Liver (tissue), 9 donors: ENCODE results near the gene MADD. TPM values are rescaled to one million over a fixed set of nuclear protein-coding genes. Genes with fewer than 3 reads are reported as not detected.

ENCODE experiments used
- DNase-seq: peaks from one replicate; pipeline ENCODE4 v3.0.0-alpha.2; 2017; ENCODE audit warnings: low spot score
- H3K27ac ChIP-seq, 2 donors: one replicate each; pipeline ENCODE4 v1.7.0; 2013; ENCODE audit warnings: inconsistent platforms in 2 of 2, low read length in 2 of 2, control low read depth in 1 of 2, low read depth in 1 of 2, mild to moderate bottlenecking in 1 of 2
- H3K27me3 ChIP-seq, 4 donors: one replicate each; pipeline versions ENCODE4 v1.6.1 to v1.7.0; 2013; ENCODE audit warnings: low read length in 3 of 4, inconsistent platforms in 1 of 4, mild to moderate bottlenecking in 1 of 4, moderate library complexity in 1 of 4; ENCODE audit not compliant: control insufficient read depth in 4 of 4, insufficient read depth in 4 of 4
- H3K36me3 ChIP-seq, 4 donors: one replicate each; pipeline versions ENCODE4 v1.6.1 to v1.7.0; 2013; ENCODE audit warnings: low read length in 3 of 4, mild to moderate bottlenecking in 3 of 4, low read depth in 1 of 4, moderate library complexity in 1 of 4; ENCODE audit not compliant: control insufficient read depth in 4 of 4, insufficient read depth in 3 of 4
- H3K4me1 ChIP-seq, 4 donors: one replicate each; pipeline versions ENCODE4 v1.6.1 to v1.7.0; 2013; ENCODE audit warnings: low read length in 3 of 4, mild to moderate bottlenecking in 3 of 4, moderate library complexity in 1 of 4; ENCODE audit not compliant: control insufficient read depth in 4 of 4, insufficient read depth in 4 of 4
- H3K4me3 ChIP-seq, 3 donors: one replicate each; pipeline versions ENCODE4 v1.6.1 to v1.7.0; 2013; ENCODE audit warnings: low read length in 3 of 3, control low read depth in 1 of 3, low read depth in 1 of 3, mild to moderate bottlenecking in 1 of 3
- H3K9ac ChIP-seq, 2 donors: one replicate each; pipeline ENCODE4 v1.7.0; 2013; ENCODE audit warnings: low read length in 2 of 2, mild to moderate bottlenecking in 2 of 2, moderate library complexity in 2 of 2, control low read depth in 1 of 2, low read depth in 1 of 2
- H3K9me3 ChIP-seq, 4 donors: one replicate each; pipeline versions ENCODE4 v1.6.1 to v1.7.0; 2013; ENCODE audit warnings: low read length in 3 of 4; ENCODE audit not compliant: control insufficient read depth in 4 of 4
- EGR1 ChIP-seq, 2 donors: IDR thresholded peaks; 2 replicates each; pipeline ENCODE4 v1.6.1; 2016 to 2018; ENCODE audit warnings: antibody characterized with exemption in 2 of 2, low read depth in 2 of 2
- FOXA1 ChIP-seq: IDR thresholded peaks from 2 replicates; pipeline ENCODE4 v1.6.1; 2016; ENCODE audit warnings: antibody characterized with exemption
- FOXA2 ChIP-seq: IDR thresholded peaks from 2 replicates; pipeline ENCODE4 v1.6.1; 2016; ENCODE audit warnings: antibody characterized with exemption
- GABPA ChIP-seq, 2 donors: IDR thresholded peaks in 1 of 2; conservative IDR thresholded peaks in 1 of 2; 2 replicates each; pipeline ENCODE4 v1.6.1; 2016; ENCODE audit warnings: antibody characterized with exemption in 2 of 2, mild to moderate bottlenecking in 1 of 2, moderate library complexity in 1 of 2
- HNF4A ChIP-seq, 2 donors: conservative IDR thresholded peaks; 2 replicates each; pipeline ENCODE4 v1.6.1; 2016; ENCODE audit warnings: antibody characterized with exemption in 2 of 2, mild to moderate bottlenecking in 2 of 2
- HNF4G ChIP-seq: IDR thresholded peaks from 2 replicates; pipeline ENCODE4 v1.6.1; 2016; ENCODE audit warnings: antibody characterized with exemption
- JUND ChIP-seq, 2 donors: IDR thresholded peaks; 2 replicates each; pipeline ENCODE4 v1.6.1; 2016; ENCODE audit warnings: antibody characterized with exemption in 2 of 2
- NR2F2 ChIP-seq: IDR thresholded peaks from 2 replicates; pipeline ENCODE4 v1.6.1; 2016; ENCODE audit warnings: antibody characterized with exemption
- RAD21 ChIP-seq, 2 donors: IDR thresholded peaks; 2 replicates each; pipeline ENCODE4 v1.6.1; 2016; ENCODE audit warnings: antibody characterized with exemption in 2 of 2, mild to moderate bottlenecking in 2 of 2
- RXRA ChIP-seq, 2 donors: IDR thresholded peaks; 2 replicates each; pipeline ENCODE4 v1.6.1; 2017 to 2018; ENCODE audit warnings: antibody characterized with exemption in 2 of 2, mild to moderate bottlenecking in 1 of 2
- SP1 ChIP-seq: IDR thresholded peaks from 2 replicates; pipeline ENCODE4 v1.6.1; 2018; ENCODE audit warnings: antibody characterized with exemption, mild to moderate bottlenecking
- TAF1 ChIP-seq: conservative IDR thresholded peaks from 2 replicates; pipeline ENCODE4 v1.6.1; 2016; ENCODE audit warnings: antibody characterized with exemption, mild to moderate bottlenecking
- YY1 ChIP-seq: IDR thresholded peaks from 2 replicates; pipeline ENCODE4 v1.6.1; 2016; ENCODE audit warnings: antibody characterized with exemption, mild to moderate bottlenecking
- WGBS: extraction: QIAGEN DNeasy Blood & Tissue Kit; methylation state at CpG from one replicate; pipeline ENCODE4 v1.1.7; 2013; 5-methylcytosine and 5-hydroxymethylcytosine counted together
- polyA plus RNA-seq, 2 donors: library from polyadenylated mRNA; stranded (reverse) in 1 of 2; unstranded in 1 of 2; fragments of 200-250 nt in 1 of 2; fragments of >200 nt in 1 of 2; fragmentation: Nextera tagmentation in 1 of 2; extraction: Ambion mirVana in 1 of 2; gene quantifications; one replicate each; pipeline versions ENCODE4 v1.2.1 to v1.2.3, GENCODE V29; 2013 to 2015
- total RNA-seq, 2 donors: library from RNA; depleted of rRNA; stranded (reverse); fragments of >200 nt; gene quantifications; one replicate each; pipeline ENCODE4 v1.2.3, GENCODE V29; 2014
- TF ChIP-seq, protein P1 (sequence below): IDR thresholded peaks from 2 replicates; pipeline ENCODE4 v1.6.1; 2016; ENCODE audit warnings: antibody characterized with exemption
- TF ChIP-seq, protein P2 (sequence below): IDR thresholded peaks from 2 replicates; pipeline ENCODE4 v1.6.1; 2016; ENCODE audit warnings: antibody characterized with exemption, mild to moderate bottlenecking
- TF ChIP-seq, protein P3 (sequence below): IDR thresholded peaks from 2 replicates; pipeline ENCODE4 v1.6.1; 2016; ENCODE audit warnings: antibody characterized with exemption
- TF ChIP-seq, protein P4 (sequence below): fragments of 150-350 bp; IDR thresholded peaks from 2 replicates; pipeline ENCODE4 v1.5.1; 2017; ENCODE audit warnings: improper control_type of control experiment, low read depth, low read length; ENCODE audit not compliant: missing input control
- TF ChIP-seq, protein P5 (sequence below): IDR thresholded peaks from 2 replicates; pipeline ENCODE4 v1.6.1; 2016; ENCODE audit warnings: antibody characterized with exemption
- donor health status: healthy.
- donor health status: healthy.
- donor health status: healthy.
- donor health status: healthy.
- donor health status: healthy.

The MADD gene
- total and polyA plus RNA-seq, 4 donors, result 9.9 to 20.5 (median 11.1) TPM

DNA sequence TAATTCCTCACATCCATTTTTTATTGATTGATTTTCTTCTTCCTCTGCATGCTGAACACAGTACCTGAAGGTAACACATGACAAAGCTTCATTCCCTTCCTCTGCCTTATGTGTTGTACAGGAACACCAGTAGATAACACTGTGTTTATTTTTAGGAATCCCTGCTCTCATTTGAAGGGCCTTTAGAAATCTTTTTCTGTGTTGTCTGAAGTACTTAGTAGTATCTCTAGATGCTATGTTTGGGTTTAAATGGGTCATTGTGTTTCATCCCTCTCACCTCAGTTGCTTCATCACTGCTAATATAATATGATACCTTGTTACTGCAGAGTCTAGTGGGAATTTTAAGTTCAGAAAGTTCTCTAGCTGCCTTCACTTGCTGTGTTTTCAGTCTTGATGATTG is 10.2 kb downstream of the MADD start (continued):
- TF ChIP-seq, protein P1, sequence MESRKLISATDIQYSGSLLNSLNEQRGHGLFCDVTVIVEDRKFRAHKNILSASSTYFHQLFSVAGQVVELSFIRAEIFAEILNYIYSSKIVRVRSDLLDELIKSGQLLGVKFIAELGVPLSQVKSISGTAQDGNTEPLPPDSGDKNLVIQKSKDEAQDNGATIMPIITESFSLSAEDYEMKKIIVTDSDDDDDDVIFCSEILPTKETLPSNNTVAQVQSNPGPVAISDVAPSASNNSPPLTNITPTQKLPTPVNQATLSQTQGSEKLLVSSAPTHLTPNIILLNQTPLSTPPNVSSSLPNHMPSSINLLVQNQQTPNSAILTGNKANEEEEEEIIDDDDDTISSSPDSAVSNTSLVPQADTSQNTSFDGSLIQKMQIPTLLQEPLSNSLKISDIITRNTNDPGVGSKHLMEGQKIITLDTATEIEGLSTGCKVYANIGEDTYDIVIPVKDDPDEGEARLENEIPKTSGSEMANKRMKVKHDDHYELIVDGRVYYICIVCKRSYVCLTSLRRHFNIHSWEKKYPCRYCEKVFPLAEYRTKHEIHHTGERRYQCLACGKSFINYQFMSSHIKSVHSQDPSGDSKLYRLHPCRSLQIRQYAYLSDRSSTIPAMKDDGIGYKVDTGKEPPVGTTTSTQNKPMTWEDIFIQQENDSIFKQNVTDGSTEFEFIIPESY, result no peak

DNA sequence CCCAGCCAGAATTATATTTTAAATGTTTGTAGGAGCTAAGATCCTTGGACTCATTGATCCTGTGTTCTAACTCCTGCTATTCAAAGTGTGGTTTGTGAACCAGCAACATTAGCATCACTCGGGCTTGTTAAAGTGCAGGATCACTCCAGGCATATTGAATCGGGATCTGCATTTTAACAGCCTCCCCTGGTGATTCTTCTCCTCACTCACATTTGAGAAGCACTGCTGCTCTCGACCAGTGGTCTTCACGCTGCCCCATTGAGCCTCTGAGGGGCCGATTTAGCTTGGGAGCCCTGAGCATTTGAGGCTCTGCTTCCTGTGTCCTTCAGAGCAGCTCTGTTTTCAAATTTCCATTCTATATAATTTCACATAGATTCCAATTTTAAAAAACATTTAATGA is 10.9 kb downstream of the MADD start:
- H3K9ac ChIP-seq, result no peak overlapping the region
- TF ChIP-seq, protein P2, sequence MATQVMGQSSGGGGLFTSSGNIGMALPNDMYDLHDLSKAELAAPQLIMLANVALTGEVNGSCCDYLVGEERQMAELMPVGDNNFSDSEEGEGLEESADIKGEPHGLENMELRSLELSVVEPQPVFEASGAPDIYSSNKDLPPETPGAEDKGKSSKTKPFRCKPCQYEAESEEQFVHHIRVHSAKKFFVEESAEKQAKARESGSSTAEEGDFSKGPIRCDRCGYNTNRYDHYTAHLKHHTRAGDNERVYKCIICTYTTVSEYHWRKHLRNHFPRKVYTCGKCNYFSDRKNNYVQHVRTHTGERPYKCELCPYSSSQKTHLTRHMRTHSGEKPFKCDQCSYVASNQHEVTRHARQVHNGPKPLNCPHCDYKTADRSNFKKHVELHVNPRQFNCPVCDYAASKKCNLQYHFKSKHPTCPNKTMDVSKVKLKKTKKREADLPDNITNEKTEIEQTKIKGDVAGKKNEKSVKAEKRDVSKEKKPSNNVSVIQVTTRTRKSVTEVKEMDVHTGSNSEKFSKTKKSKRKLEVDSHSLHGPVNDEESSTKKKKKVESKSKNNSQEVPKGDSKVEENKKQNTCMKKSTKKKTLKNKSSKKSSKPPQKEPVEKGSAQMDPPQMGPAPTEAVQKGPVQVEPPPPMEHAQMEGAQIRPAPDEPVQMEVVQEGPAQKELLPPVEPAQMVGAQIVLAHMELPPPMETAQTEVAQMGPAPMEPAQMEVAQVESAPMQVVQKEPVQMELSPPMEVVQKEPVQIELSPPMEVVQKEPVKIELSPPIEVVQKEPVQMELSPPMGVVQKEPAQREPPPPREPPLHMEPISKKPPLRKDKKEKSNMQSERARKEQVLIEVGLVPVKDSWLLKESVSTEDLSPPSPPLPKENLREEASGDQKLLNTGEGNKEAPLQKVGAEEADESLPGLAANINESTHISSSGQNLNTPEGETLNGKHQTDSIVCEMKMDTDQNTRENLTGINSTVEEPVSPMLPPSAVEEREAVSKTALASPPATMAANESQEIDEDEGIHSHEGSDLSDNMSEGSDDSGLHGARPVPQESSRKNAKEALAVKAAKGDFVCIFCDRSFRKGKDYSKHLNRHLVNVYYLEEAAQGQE, result no peak
- no peak for TF ChIP-seq FOXA1
- TF ChIP-seq FOXA2, result no peak
- TF ChIP-seq EGR1 (IDR thresholded peaks at IDR 0.05; ENCODE audit: low read depth in 2 of 2), result no peak
- TF ChIP-seq YY1, result no peak
- TF ChIP-seq, protein P1, result no peak
- no peak for TF ChIP-seq RAD21 (IDR thresholded peaks at IDR 0.05)
- TF ChIP-seq, protein P3, sequence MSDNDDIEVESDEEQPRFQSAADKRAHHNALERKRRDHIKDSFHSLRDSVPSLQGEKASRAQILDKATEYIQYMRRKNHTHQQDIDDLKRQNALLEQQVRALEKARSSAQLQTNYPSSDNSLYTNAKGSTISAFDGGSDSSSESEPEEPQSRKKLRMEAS, result no peak
- TF ChIP-seq, protein P4, sequence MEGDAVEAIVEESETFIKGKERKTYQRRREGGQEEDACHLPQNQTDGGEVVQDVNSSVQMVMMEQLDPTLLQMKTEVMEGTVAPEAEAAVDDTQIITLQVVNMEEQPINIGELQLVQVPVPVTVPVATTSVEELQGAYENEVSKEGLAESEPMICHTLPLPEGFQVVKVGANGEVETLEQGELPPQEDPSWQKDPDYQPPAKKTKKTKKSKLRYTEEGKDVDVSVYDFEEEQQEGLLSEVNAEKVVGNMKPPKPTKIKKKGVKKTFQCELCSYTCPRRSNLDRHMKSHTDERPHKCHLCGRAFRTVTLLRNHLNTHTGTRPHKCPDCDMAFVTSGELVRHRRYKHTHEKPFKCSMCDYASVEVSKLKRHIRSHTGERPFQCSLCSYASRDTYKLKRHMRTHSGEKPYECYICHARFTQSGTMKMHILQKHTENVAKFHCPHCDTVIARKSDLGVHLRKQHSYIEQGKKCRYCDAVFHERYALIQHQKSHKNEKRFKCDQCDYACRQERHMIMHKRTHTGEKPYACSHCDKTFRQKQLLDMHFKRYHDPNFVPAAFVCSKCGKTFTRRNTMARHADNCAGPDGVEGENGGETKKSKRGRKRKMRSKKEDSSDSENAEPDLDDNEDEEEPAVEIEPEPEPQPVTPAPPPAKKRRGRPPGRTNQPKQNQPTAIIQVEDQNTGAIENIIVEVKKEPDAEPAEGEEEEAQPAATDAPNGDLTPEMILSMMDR, result no peak
- no peak for TF ChIP-seq HNF4A (conservative IDR thresholded peaks at IDR 0.05)
- no peak for TF ChIP-seq JUND (IDR thresholded peaks at IDR 0.05)
- no peak for TF ChIP-seq RXRA (IDR thresholded peaks at IDR 0.05)
- TF ChIP-seq TAF1, result no peak
- TF ChIP-seq, protein P5, sequence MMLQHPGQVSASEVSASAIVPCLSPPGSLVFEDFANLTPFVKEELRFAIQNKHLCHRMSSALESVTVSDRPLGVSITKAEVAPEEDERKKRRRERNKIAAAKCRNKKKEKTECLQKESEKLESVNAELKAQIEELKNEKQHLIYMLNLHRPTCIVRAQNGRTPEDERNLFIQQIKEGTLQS, result no peak
- no peak for TF ChIP-seq SP1
- TF ChIP-seq NR2F2, result no peak
- TF ChIP-seq GABPA (IDR thresholded peaks at IDR 0.05 in 1 of 2, conservative IDR thresholded peaks at IDR 0.05 in 1 of 2), result no peak
- no peak for TF ChIP-seq HNF4G
- DNase-seq, result no peak
- H3K4me1 ChIP-seq, result peaks cover 2 to 8% (median 7%) of the 10 kb centered on the region in 4 donors
- H3K27me3 ChIP-seq, result no peaks in the 10 kb centered on the region
- H3K4me3 ChIP-seq, result no peak overlapping the region
- H3K9me3 ChIP-seq, result no peaks in the 10 kb centered on the region
- 85% methylated on average over 5 of the region's 5 CpGs for WGBS
- no peak overlapping the region for H3K27ac ChIP-seq
- peaks cover 16 to 66% (median 56%) of the 10 kb centered on the region in 4 donors for H3K36me3 ChIP-seq
